Ovary (tissue), 9 donors: ENCODE data around the gene CHD9NB. TPM values are rescaled to one million over a fixed set of nuclear protein-coding genes. Genes with fewer than 3 reads are reported as not detected.
"Not testable (repeated sequence)": the region's sequence is repeated elsewhere in the genome, so short reads cannot be mapped to it uniquely, and the experiment has no call there.

ENCODE experiments used
- DNase-seq, 5 donors: peaks; one replicate each; pipeline ENCODE4 v3.0.0-alpha.2; 2019 to 2020
- H3K27ac ChIP-seq, 2 donors: fragments of 200-600 bp; one replicate each; pipeline versions ENCODE4 v1.5.1 to v1.8.0; 2019 to 2022
- H3K27me3 ChIP-seq: fragments of 200-600 bp; one replicate; pipeline ENCODE4 v1.8.0; 2022
- H3K36me3 ChIP-seq: fragments of 200-600 bp; sonication (generic); one replicate; pipeline ENCODE4 v1.5.1; 2019
- H3K4me1 ChIP-seq: one replicate; pipeline ENCODE4 v1.8.1; 2013; ENCODE audit warnings: mild to moderate bottlenecking, moderate library complexity; ENCODE audit not compliant: insufficient read depth
- H3K4me3 ChIP-seq: fragments of 200-600 bp; sonication (generic); one replicate; pipeline ENCODE4 v1.5.1; 2017
- H3K9me3 ChIP-seq, 2 donors: fragments of 200-600 bp in 1 of 2; sonication (generic) in 1 of 2; one replicate each; pipeline versions ENCODE4 v1.5.1 to v1.8.1; 2013 to 2019; ENCODE audit warnings: mild to moderate bottlenecking in 1 of 2, moderate library complexity in 1 of 2
- EP300 ChIP-seq: sonication (generic); formaldehyde crosslinking; IDR thresholded peaks from one replicate; pipeline ENCODE4 v1.6.1; 2017; ENCODE audit warnings: antibody characterized with exemption
- POLR2A ChIP-seq: fragments of 450-650 bp; IDR thresholded peaks from one replicate; pipeline ENCODE4 v1.6.1; 2017; ENCODE audit warnings: antibody characterized with exemption, mild to moderate bottlenecking, moderate library complexity
- WGBS, 3 donors: extraction: QIAGEN DNeasy Blood & Tissue Kit in 1 of 3; methylation state at CpG; one replicate each; pipeline versions ENCODE4 v1.1.5 to v1.1.7; 2013 to 2017; 5-methylcytosine and 5-hydroxymethylcytosine counted together
- intact Hi-C, 4 donors: fragments of 100-400 bp; cut with DNase I; formaldehyde crosslinking; loops; one replicate each; pipeline versions ENCODE4 v1.11.0 to v1.15.1; 2022 to 2023
- polyA plus RNA-seq, 2 donors: library from polyadenylated mRNA; stranded (reverse); fragments of 200-250 nt in 1 of 2; fragments of 350-450 nt in 1 of 2; fragmentation: Illumina TruSeq in 1 of 2; extraction: RNeasy Lipid Tissue Mini Kit (QIAGEN cat#74804) in 1 of 2; gene quantifications; one replicate each; pipeline ENCODE4 v1.2.3, GENCODE V29; 2013 to 2014
- total RNA-seq, 7 donors: library from RNA; depleted of rRNA in 2 of 7; stranded (reverse); fragments of >200 nt in 2 of 7; fragmentation: NEBNext Ultra II Directional in 3 of 7; extraction: Animal tissue kit (Norgen Biotek cat#: 25700) in 3 of 7; gene quantifications; one replicate each; pipeline versions ENCODE4 v1.1.0 to v1.2.4, GENCODE V29; 2016 to 2023
- TF ChIP-seq, protein P1 (sequence below), 3 donors: fragments of 450-650 bp in 2 of 3; fragments of 200-600 bp in 1 of 3; IDR thresholded peaks; one replicate each; pipeline versions ENCODE4 v1.5.1 to v1.8.0; 2016 to 2022; ENCODE audit warnings: antibody characterized with exemption in 3 of 3, mild to moderate bottlenecking in 1 of 3
- donor health status: DM: no; HTN: no; CAD: no; lungs with moderate emphysema.
- donor health status: DM: no; HTN: no; CAD: no.
- donor health status: Bipolar disorder and iron deficiency.
- donor health status: DM: yes; HTN: yes; CAD: no.
- donor health status: DM: no; HTN: no; CAD: no.
- donor health status: DM: yes; HTN: yes; CAD: no.

The CHD9NB gene
- total and polyA plus RNA-seq, 9 donors, result 0.15 to 91.1 (median 1.6) TPM; not detected in 1

DNA sequence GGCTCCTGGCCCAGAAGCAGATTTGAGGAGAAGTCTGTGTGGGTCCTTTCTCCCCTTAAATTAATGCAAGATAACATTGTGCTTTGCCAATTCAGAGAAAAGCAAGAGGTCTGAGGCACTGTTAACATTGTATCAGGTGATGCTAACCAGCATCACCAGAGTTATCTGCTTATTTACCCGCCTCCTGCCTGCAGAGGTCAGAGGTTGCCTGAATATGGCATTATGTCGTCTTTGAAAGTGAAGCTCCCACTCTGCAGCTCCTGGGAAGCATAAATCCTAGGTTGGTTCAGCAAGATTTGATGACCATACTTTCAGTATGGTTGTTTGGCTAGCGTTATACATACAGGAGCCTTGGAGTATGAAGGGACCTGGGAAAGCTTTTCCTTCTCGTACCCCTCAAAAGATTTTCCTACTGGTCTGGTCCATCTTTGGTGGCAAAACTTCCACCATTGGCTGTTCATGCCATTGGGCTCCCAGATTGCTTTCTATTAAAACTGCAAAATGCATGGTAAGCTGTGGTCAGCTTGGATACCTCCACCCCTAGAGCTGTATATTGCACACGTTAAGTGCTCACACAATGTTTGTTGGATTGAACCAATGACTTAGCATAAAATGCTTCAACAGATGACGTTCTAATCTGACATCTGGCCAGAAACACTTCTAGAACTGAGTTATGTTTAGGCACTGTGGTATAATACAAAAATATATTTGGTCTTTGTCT lies 26.2 kb upstream of the CHD9NB start:
- Histone ChIP-seq H3K4me1 (peaks cover 13% of the 10 kb centered on the region), H3K4me3 (no peak overlapping the region), H3K9me3 (no peaks in the 10 kb centered on the region), H3K36me3 (no peaks in the 10 kb centered on the region), H3K27ac (no peak overlapping the region), H3K27me3 (no peaks in the 10 kb centered on the region)
- no peak for TF ChIP-seq POLR2A
- no peak for TF ChIP-seq EP300
- TF ChIP-seq, protein P1, sequence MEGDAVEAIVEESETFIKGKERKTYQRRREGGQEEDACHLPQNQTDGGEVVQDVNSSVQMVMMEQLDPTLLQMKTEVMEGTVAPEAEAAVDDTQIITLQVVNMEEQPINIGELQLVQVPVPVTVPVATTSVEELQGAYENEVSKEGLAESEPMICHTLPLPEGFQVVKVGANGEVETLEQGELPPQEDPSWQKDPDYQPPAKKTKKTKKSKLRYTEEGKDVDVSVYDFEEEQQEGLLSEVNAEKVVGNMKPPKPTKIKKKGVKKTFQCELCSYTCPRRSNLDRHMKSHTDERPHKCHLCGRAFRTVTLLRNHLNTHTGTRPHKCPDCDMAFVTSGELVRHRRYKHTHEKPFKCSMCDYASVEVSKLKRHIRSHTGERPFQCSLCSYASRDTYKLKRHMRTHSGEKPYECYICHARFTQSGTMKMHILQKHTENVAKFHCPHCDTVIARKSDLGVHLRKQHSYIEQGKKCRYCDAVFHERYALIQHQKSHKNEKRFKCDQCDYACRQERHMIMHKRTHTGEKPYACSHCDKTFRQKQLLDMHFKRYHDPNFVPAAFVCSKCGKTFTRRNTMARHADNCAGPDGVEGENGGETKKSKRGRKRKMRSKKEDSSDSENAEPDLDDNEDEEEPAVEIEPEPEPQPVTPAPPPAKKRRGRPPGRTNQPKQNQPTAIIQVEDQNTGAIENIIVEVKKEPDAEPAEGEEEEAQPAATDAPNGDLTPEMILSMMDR (IDR thresholded peaks at IDR 0.05), result no peak
- DNase-seq, result no peak
- WGBS, 3 donors, result 74 to 81% (median 79%) methylated on average over 6 of the region's 6 CpGs
- intact Hi-C loops, result no loop called here

DNA sequence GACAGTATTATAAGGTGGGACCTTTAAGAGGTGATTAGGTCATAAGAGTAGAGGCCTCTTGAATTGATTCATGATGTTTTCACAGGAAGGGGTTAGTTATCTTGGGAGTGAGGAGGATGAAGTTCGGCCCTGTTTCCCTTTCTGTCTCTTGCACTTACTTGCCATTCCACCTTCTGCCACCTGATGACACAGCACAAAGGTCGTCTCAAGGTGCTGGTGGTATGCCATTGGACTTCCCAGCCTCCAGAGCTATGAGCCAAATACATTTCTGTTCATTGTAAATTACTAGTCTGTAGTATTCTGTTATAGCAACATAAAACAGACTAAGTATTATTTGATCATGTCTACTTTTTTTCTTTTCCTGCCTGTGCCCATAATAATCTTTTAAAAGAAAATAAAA lies 25.6 kb upstream of the CHD9NB start:
- H3K4me1 ChIP-seq, result peaks cover 13% of the 10 kb centered on the region
- DNase-seq, result no peak
- H3K9me3 ChIP-seq, result no peaks in the 10 kb centered on the region
- TF ChIP-seq EP300 (no peak), POLR2A (no peak)
- TF ChIP-seq, protein P1 (IDR thresholded peaks at IDR 0.05), result no peak
- 87 to 96% (median 92%) methylated on average over 2 of the region's 2 CpGs for WGBS, 3 donors
- H3K27me3 ChIP-seq, result no peaks in the 10 kb centered on the region
- no peak overlapping the region for H3K4me3 ChIP-seq
- no peaks in the 10 kb centered on the region for H3K36me3 ChIP-seq
- H3K27ac ChIP-seq, result no peak overlapping the region
- intact Hi-C loops, result no loop called here

DNA sequence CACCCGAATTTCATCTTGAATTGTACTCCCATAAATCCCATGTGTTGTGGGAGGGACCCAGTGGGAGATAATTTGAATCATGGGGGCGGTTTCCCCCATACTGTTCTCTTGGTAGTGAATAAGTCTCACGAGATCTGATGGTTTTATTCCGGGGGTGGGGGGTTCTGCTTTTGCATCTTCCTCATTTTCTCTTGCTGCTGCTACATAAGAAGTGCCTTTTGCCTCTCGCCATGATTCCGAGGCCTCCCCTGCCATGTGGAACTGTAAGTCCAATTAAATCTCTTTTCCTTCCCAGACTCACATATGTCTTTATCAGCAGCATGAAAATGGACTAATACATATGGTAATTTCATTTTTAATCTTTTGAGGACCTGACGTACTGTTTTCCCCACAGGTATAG lies 22.8 kb upstream of the CHD9NB start:
- H3K4me1 ChIP-seq, result peaks cover 17% of the 10 kb centered on the region
- intact Hi-C loops, H3K36me3 ChIP-seq, H3K9me3 ChIP-seq, H3K4me3 ChIP-seq, H3K27ac ChIP-seq, DNase-seq, H3K27me3 ChIP-seq: not testable (repeated sequence)
- WGBS, 3 donors, result 90 to 94% (median 92%) methylated on average over 7 of the region's 7 CpGs

DNA sequence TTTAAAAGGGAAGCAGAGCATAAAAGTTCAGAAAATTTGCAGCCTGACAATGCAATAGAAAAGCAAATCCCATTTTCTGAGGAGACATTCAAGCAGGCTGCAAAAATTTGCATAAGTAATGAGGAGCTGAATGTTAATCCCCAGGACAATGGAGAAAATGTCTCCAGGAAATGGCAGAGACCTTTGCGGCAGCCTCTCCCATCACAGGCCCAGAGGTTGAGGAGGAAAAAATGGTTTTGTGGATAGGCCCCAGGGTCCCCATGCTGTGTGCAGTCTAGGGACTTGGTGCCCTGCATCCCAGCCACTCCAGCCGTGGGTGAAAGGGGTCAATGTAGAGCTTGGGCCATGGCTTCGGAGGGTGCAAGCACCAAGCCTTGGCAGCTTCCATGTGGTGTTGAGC lies 21.6 kb upstream of the CHD9NB start:
- H3K27me3 ChIP-seq, intact Hi-C loops, H3K4me3 ChIP-seq, H3K36me3 ChIP-seq, DNase-seq, H3K9me3 ChIP-seq, H3K27ac ChIP-seq: not testable (repeated sequence)
- WGBS, 3 donors, result 75 to 95% (median 84%) methylated on average over 3 of the region's 3 CpGs
- H3K4me1 ChIP-seq, result peaks cover 11% of the 10 kb centered on the region

DNA sequence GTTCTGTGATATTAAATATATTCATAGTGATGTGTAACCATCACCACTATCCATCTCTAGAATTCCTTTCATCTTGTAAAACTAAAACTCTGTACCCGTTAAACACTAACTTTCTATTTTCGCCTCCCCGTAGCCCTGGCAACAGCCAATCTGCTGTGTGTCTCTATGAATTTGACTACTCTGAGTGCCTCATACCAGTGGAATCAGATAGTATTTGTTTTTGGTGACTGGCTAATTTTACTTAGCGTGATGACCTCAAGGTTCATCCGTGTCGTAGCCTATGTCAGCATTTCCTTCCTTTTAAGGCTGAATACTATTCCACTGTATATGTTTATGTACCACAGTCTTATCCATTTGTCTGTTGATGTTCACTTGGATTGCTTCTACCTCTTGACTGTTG lies 20.3 kb upstream of the CHD9NB start:
- no peak for DNase-seq
- H3K4me1 ChIP-seq, result peaks cover 11% of the 10 kb centered on the region
- no peaks in the 10 kb centered on the region for H3K27me3 ChIP-seq
- WGBS, 3 donors, result 86 to 95% (median 90%) methylated on average over 6 of the region's 6 CpGs
- no peak overlapping the region for H3K4me3 ChIP-seq
- TF ChIP-seq EP300, result no peak
- no peak for TF ChIP-seq POLR2A
- TF ChIP-seq, protein P1 (IDR thresholded peaks at IDR 0.05), result no peak
- H3K36me3 ChIP-seq, result no peaks in the 10 kb centered on the region
- no peaks in the 10 kb centered on the region for H3K9me3 ChIP-seq
- no peak overlapping the region for H3K27ac ChIP-seq
- intact Hi-C loops, result no loop called here
